HepG2 (cell line): ENCODE measurements around the gene NCAPD2. TPM values are rescaled to one million over a fixed set of nuclear protein-coding genes. Genes with fewer than 3 reads are reported as not detected.

Experiments
- ATRX ChIP-seq: sonication (generic); formaldehyde crosslinking; IDR thresholded peaks from 2 replicates; pipeline ENCODE4 v1.4.0; 2020; ENCODE audit warnings: missing genetic modification reagents, borderline replicate concordance
- DMAP1 ChIP-seq: IDR thresholded peaks from 2 replicates; pipeline ENCODE4 v1.6.1; 2016
- EEA1 ChIP-seq: sonication (generic); formaldehyde crosslinking; IDR thresholded peaks from 2 replicates; pipeline ENCODE4 v1.5.1; 2020; ENCODE audit warnings: mild to moderate bottlenecking, missing genetic modification reagents, borderline replicate concordance
- FOXK1 ChIP-seq: sonication (generic); formaldehyde crosslinking; IDR thresholded peaks from 2 replicates; pipeline ENCODE4 v1.4.0; 2020; ENCODE audit warnings: low read depth, missing genetic modification reagents, borderline replicate concordance
- HOXD1 ChIP-seq: sonication (generic); formaldehyde crosslinking; IDR thresholded peaks from 2 replicates; pipeline ENCODE4 v1.5.0; 2020; ENCODE audit warnings: missing genetic modification reagents
- MAFF ChIP-seq: IDR thresholded peaks from 2 replicates; pipeline ENCODE4 v1.6.1; 2011; ENCODE audit warnings: low read depth, low read length, improper control_type of control experiment
- MTA1 ChIP-seq: sonication (generic); formaldehyde crosslinking; IDR thresholded peaks from 2 replicates; pipeline ENCODE4 v1.4.0; 2020; ENCODE audit warnings: missing genetic modification reagents, mild to moderate bottlenecking, borderline replicate concordance
- NFIB ChIP-seq: sonication (generic); formaldehyde crosslinking; IDR thresholded peaks from 2 replicates; pipeline ENCODE4 v1.9.0; 2021; ENCODE audit warnings: missing genetic modification reagents, mild to moderate bottlenecking, borderline replicate concordance
- NR1H2 ChIP-seq: sonication (generic); formaldehyde crosslinking; IDR thresholded peaks from 2 replicates; pipeline ENCODE4 v1.8.1; 2022; ENCODE audit warnings: low read depth, missing genetic modification reagents, borderline replicate concordance
- RNF2 ChIP-seq: fragments of 450-650 bp; conservative IDR thresholded peaks from 2 replicates; pipeline ENCODE4 v1.6.1; 2016; ENCODE audit warnings: low read depth
- SAFB2 ChIP-seq: sonication (generic); formaldehyde crosslinking; IDR thresholded peaks from 2 replicates; pipeline ENCODE4 v1.5.1; 2020; ENCODE audit warnings: missing genetic modification reagents, low read depth, mild to moderate bottlenecking, borderline replicate concordance
- SNAPC4 ChIP-seq: sonication (generic); formaldehyde crosslinking; IDR thresholded peaks from 2 replicates; pipeline ENCODE4 v1.4.0; 2020; ENCODE audit warnings: mild to moderate bottlenecking, missing genetic modification reagents
- SNAPC5 ChIP-seq: sonication (generic); formaldehyde crosslinking; IDR thresholded peaks from 2 replicates; pipeline ENCODE4 v1.8.1; 2023; ENCODE audit warnings: mild to moderate bottlenecking, missing genetic modification reagents, borderline replicate concordance
- SRF ChIP-seq: IDR thresholded peaks from 2 replicates; pipeline ENCODE4 v1.6.1; 2011; ENCODE audit warnings: mild to moderate bottlenecking, low read depth, low read length, moderate library complexity
- ZEB1 ChIP-seq: IDR thresholded peaks from 2 replicates; pipeline ENCODE4 v1.6.1; 2012; ENCODE audit warnings: mild to moderate bottlenecking, low read depth, inconsistent platforms; ENCODE audit not compliant: insufficient replicate concordance
- ZNF205 ChIP-seq: IDR thresholded peaks from 2 replicates; pipeline ENCODE4 v1.6.1; 2018; ENCODE audit warnings: missing biosample characterization, missing genetic modification reagents
- ZNF24 ChIP-seq: fragments of 450-650 bp; IDR thresholded peaks from 2 replicates; pipeline ENCODE4 v1.6.1; 2017; ENCODE audit warnings: antibody characterized with exemption, mild to moderate bottlenecking
- ZNF460 ChIP-seq: sonication (generic); formaldehyde crosslinking; IDR thresholded peaks from 2 replicates; pipeline ENCODE4 v1.5.1; 2020; ENCODE audit warnings: missing genetic modification reagents, mild to moderate bottlenecking, borderline replicate concordance
- ZNF558 ChIP-seq: sonication (generic); formaldehyde crosslinking; IDR thresholded peaks from 2 replicates; pipeline ENCODE4 v1.9.0; 2022; ENCODE audit warnings: mild to moderate bottlenecking, missing genetic modification reagents, borderline replicate concordance
- ZNF580 ChIP-seq: IDR thresholded peaks from 2 replicates; pipeline ENCODE4 v1.6.1; 2016; ENCODE audit warnings: low read depth, borderline replicate concordance
- polyA plus RNA-seq, 8 experiments: library from polyadenylated mRNA; depleted of rRNA in 3 of 8; stranded (reverse) in 7 of 8; unstranded in 1 of 8; fragments of >200 nt; fragmentation: Illumina TruSeq in 4 of 8; extraction: Trizol in 4 of 8; gene quantifications; 2 replicates each; pipeline versions ENCODE4 v1.2.1 to v1.2.3, GENCODE V29; 2011 to 2016; ENCODE audit warnings: low read depth in 4 of 8, missing spikeins in 1 of 8, mixed read lengths in 1 of 8; ENCODE audit not compliant: insufficient read depth in 1 of 8
- total RNA-seq, 5 experiments: library from RNA; depleted of rRNA; stranded (reverse); fragments of >200 nt; fragmentation: Illumina TruSeq; extraction: Trizol; gene quantifications; 2 replicates each; pipeline ENCODE4 v1.2.3, GENCODE V29; 2016; ENCODE audit warnings: low read depth in 1 of 5

NCAPD2 gene
- total and polyA plus RNA-seq, 2 of the 13 experiments (the other 11 are each of a cell fraction or from before 2014, with no cell fraction given), result 51.1 to 65.6 TPM

- TF ChIP-seq EEA1 (CRISPR knock-in tag), result 0 out of 2 replicates have a peak, but pooled peaks have one; percentile 9
- no peak; the same call in 1 of the 2 replicates for TF ChIP-seq SRF
- peak; percentile 79; the same call in 1 of the 2 replicates for TF ChIP-seq SNAPC4 (CRISPR knock-in tag)
- no peak for TF ChIP-seq HOXD1 (CRISPR knock-in tag)
- TF ChIP-seq NR1H2 (CRISPR knock-in tag), result no peak
- no peak for TF ChIP-seq ATRX
- TF ChIP-seq SAFB2 (CRISPR knock-in tag), result peak; percentile 84; the same call in 1 of the 2 replicates
- TF ChIP-seq MAFF, result peak; percentile 8; the same call in 1 of the 2 replicates
- TF ChIP-seq ZNF205, result peak; percentile 98
- TF ChIP-seq ZNF24, result no peak
- 0 out of 2 replicates have a peak, but pooled peaks have one; percentile 34 for TF ChIP-seq ZNF558
- no peak for TF ChIP-seq NFIB (CRISPR knock-in tag)
- no peak for TF ChIP-seq ZNF460 (CRISPR knock-in tag)
- TF ChIP-seq MTA1 (CRISPR knock-in tag), result no peak
- TF ChIP-seq SNAPC5 (CRISPR knock-in tag), result no peak
- no peak; the same call in 1 of the 2 replicates for TF ChIP-seq RNF2
- no peak; the same call in 1 of the 2 replicates for TF ChIP-seq FOXK1 (CRISPR knock-in tag)
- TF ChIP-seq ZEB1, result no peak
- TF ChIP-seq DMAP1 (CRISPR knock-in tag), result no peak; the same call in 1 of the 2 replicates
- TF ChIP-seq ZNF580 (CRISPR knock-in tag), result peak; percentile 93
These were observed 23.3 kb upstream of the NCAPD2 start, which contains the start of gene VAMP1 (continued) for GRCh38 chr12:6470375-6471163.
